GM19468 (cell line): ENCODE results near the gene OTOF.

Experiments used
- ATAC-seq: cut with Tn5 transposase; IDR thresholded peaks from one replicate; pipeline ENCODE4 v1.9.1; 2021; ENCODE audit warnings: mild to moderate bottlenecking, moderate library complexity, moderate number of reproducible peaks; ENCODE audit not compliant: unreplicated experiment; ENCODE audit errors: extremely low read depth

Gene OTOF

DNA sequence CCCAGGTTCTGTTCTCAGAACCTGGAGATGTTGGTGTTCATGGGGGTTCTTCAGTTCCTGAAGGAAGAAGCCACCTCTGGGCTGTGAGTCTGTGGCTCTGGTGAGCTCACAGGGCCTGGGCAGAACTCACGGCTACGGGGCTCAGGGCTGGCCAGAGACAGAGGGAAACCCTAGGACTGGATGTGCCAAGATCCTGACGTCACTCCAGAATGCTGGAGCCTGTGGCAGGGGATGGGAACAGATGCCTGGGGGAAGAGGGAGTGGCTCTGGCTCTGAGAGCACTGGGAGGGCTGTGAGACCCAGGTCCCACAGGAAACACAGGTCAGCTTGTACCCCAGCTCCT is at the start of gene OTOF:
TSS of gene OTOF (minus strand) at position 214 of the 343 bp plus-strand sequence.
- no peak for ATAC-seq

- no peak for ATAC-seq
These were observed 48.7 kb upstream of the OTOF start for GRCh38 chr2:26526589-26526988.

- no peak for ATAC-seq
These were observed 48.2 kb upstream of the OTOF start for GRCh38 chr2:26526105-26526504.

DNA sequence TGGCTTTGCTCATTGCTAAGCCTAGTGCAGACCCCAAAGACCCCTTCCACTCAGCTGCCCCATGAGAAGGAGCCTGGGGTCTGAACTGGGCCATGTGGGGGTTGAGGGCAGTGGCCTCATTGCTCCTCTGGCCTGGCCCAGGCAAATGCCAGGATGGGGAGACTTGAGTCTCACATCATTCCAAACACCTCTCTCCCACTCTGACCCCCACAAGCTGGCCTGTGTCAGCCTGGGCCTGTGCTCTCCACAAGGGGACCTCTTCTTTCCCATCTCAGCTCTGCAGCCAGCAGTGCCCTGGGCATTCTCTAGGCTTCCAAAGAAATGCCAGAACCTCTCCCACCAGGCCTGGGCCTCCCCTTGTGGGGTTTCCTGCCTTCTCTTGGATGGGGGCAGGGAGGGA is 45.8 kb upstream of the OTOF start:
- ATAC-seq: no peak

- ATAC-seq: no peak
These were observed 44.8 kb upstream of the OTOF start for GRCh38 chr2:26522751-26523171.

DNA sequence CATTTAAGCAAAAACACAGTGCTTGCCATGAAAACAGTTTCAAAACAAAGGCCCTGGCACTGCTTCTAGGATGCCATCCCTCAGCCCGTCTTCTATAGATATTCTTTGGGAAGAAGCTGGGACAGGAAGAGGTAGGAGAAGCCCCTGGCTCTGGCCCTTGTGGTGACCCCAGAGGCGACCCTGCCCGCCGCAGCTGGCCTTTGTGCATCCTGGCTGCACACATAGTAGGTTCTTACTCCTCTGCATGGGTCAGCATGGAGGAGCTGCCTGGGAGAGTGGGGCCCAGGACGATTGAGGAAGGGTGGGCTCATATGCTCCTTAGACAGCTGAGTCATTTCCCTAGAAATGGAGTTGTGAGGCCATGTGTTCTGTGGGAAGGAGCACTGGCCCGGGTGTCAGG is 44.4 kb upstream of the OTOF start:
- ATAC-seq: no peak

- no peak for ATAC-seq
These were observed 43.9 kb upstream of the OTOF start for GRCh38 chr2:26521913-26522180.

DNA sequence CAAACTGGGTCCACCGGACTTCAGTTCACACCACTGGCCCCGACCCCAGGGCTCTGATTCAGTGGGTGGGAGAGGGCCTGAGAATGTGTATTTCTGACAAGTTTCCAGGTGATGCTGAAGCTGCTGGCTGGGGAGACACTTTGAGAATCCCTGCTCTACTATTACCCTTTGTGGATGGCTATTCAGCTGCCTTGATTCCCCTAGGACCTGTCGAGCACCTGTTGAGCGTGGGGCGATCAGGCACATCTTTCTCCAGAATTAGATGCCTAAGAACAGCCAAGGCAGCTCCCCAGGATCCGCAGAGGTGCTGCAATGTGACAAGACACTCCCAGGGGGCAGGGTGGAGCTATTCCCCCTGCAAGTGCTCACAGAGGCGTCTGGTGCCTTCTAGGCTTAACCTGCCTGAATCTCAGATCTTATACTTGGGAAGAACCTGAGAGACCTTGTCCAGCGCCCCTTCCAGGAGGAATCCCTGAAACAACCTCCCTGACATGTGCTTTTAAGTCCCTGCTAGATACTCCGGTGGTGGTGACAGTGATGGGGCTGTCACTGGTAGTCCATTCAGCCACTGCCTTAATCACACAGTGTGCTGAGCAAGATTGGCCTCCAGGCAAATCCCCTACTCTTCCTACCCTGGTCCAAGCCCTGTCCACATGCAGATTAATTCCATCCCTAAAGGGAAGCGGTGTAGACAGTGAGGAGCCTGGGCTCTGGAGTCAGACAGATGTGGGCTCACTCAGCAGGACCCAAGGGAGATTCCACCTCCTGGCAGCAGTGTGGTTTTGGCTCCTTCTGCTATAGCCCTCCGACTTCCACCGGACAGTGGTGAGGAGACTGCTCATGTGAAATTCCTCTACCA is 43.4 kb upstream of the OTOF start:
- no peak for ATAC-seq

GRCh38 chr2:26520148-26520449 is 42.2 kb upstream of the OTOF start:
- ATAC-seq: no peak

DNA sequence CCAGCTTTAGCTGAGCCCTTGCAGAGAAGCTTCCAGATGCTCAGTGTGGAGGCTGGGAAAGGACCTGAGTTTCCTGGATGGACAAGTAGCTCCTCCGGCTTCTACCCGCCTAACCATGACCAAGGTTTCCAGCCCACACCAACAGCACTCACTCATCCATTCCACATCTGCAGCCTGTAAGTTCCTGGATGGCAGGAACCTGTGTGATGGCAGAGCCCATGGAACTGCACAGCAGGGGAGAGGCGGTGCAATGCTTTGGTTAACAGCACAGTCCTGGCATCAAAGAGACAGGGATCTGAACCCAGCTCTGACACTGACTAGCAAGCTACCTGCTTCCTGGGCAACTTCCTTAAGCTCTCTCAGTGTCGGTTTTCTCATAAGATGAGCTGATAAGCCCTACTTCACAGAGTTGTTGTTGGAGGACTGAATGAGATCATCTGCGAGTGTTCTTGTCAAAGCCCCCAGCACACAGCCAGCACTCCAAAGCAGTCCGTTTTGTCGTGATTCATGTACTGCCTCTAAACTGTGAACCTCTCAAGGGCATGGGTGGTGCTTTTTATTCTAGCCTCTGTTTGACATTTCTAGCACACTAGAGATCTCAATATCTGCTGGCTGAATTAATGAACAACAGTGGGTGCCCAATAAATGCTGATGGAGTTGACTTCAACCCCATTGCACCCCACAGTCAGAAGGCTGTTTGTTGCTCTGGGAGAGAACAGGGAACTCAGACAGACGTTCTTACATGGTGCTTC is 41.6 kb upstream of the OTOF start:
- no peak for ATAC-seq

DNA sequence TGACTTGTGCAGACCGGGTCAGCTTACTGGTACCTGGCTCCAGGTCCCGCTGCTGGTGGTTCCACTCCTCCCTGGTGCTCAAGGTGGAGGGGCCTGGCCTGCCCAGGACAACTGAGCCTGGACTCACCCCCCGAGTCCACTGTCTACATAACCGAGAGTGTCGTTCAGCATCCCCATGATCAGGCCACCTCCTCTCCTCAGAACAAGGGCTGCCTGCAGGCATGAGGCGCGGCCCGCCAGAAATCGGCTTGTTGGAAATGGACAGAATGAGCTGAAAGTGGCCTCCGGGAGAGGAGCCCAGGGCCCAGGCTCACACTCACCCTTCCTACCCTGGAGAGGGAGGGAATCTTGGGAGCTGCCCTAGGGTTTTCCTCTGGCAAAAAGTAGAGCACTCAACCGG is 38.9 kb upstream of the OTOF start:
- no peak for ATAC-seq

- no peak for ATAC-seq
These were observed 38.3 kb upstream of the OTOF start for GRCh38 chr2:26516246-26516645.

DNA sequence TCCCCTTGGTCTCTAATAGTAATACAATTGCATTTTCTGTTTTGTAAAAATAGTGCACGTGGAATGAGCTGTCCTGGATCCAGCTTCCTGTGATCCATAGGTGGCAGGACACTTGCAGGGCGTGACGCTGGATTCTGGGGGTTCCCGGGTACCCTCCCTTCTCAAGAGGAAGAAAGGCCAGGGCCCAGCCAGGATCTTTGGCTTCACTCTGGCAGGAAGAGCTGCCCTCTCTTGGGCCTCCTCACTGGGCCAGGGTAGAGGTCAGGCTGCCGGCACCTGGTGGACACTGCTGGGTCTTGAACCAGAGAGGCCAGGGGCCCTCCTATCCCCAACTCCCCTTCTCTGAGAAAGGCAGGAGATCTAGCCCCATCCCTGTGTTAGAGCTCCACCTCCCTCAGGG is 37.8 kb upstream of the OTOF start:
- no peak for ATAC-seq

DNA sequence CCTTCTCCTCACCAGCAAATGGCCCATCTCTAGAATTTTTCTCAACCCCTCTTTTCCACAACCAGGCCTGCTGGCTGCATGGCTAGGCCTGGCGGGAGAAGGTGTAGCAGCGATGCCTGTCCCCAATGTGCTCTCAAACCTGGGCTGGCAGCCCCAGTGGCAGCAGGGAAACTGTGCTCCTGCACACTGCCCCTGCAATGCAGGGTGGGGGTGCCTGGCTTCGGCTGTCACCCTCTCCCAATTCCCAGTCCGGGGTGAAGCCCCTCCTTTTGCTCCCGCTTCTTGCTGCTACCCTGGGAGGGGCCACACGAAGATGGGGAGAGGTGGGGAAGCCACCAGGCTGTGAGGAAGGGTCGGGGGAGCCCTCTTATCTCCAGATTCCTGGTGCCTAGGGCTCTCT is 36.1 kb upstream of the OTOF start:
- ATAC-seq: no peak

GRCh38 chr2:26513261-26513660 is 35.3 kb upstream of the OTOF start:
- ATAC-seq: no peak

DNA sequence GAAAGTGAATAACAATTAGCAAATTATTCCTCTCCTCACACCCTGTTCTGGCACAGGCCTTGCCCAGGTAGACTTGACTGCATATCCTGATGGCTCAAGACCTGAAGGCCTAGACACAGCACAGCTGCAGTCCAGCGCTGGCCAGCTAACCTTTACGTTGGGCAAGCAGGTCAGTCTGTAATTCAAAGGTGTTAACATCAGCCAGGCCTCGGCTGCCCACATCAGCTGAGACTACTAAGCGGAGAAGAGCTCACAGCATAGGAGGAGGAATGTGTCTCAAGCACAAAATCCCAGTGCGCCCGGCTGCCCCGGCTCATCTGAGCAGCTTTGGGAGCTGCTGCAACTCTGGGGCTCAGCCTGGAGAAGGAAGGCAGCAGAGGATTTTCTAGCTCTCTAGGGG is 33.5 kb upstream of the OTOF start:
- ATAC-seq: no peak

- ATAC-seq: no peak
These were observed 32.5 kb upstream of the OTOF start for GRCh38 chr2:26510344-26510973.

DNA sequence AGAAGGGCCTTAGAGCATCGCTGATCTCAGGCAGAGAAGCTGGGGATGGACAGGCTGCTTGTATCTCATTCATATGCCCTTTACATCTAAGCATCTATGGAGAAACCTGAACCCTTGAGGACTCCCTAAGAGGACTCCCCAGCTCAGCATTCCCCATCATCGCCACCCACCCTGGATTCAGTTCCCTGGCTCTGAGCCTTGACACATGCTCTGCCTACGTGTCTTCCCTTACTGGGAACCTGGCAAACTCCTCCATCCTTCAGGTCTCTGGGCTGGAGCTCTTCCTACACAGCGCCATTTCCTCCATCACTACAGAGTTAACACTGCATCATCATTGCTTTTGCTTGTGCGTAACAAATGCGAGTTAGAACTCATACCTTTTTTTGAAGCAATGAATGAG is 31.2 kb upstream of the OTOF start:
- ATAC-seq: no peak

DNA sequence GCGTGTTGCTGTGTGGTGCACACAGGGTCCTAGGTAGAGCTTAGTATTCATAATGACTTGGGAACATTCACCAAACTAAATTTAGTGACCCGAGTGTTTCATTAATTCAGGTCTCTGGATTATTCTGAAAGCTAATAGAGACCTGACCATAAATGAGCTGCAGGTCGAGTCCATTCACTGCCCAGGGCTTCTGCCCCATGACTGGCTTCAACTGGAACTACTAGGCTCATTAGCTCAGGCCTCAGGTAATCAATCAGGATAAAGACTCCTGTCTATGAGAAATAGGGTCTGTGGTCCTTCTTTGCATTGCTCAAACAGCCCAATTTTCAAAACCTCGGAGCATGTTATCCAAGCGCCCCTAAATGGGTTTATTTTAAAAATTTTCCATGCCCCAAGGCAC is 30.0 kb upstream of the OTOF start:
- no peak for ATAC-seq

GRCh38 chr2:26507088-26507487 is 29.2 kb upstream of the OTOF start:
- ATAC-seq: no peak

DNA sequence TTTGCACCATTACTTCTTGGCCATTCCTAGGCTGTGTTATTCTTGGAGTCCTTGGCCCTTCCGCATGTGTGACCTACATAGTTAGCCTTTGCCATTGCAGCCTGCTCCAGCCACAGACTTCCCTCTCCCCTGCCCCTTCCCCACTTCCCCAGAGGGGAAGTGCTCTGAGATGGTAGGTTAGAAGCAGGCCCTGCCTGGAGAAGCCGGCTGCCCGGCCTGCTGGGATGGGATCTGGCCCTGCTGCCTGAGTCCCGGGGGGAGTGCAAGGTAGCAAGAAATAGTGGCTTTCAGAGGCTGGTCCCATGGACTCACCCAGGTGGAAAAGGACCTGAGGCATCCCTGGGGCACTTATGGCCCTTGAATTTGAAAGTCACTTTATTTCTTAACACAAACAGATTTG is 28.4 kb upstream of the OTOF start:
- no peak for ATAC-seq

DNA sequence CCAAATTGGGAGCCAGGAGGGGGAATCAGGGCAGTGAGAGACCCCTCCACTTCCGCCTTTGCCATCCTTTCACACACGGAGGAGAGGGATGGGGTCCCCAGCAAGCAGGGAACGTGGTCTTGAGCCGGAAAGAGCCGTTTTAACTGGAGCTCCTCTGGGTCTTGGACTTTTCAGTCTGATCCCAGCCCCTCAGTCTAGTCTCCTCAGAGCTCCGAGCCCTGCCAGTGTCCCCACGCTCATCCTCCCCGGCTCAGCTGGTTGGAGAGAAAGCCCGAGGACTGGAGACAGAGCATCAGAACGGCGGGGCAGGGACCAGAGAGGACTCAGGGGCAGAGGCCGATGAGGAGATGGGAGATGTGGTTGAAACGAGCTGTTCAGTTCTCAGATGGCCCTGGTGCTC is 26.1 kb upstream of the OTOF start:
- ATAC-seq: no peak
